RWPE2 (cell line): ENCODE data around the gene ADD1.
A peak's percentile ranks its signal among the peaks of the same experiment; 100 is the strongest.

Experiments
- ATAC-seq: fragments of 200-7000 bp; cut with Tn5 transposase; 3 replicates; pipeline ENCODE4 v1.9.1; 2021; ENCODE audit warnings: low read depth
- DNase-seq: peaks from one replicate; pipeline ENCODE4 v3.0.0-alpha.2; 2020; ENCODE audit warnings: low spot score
- H3K27ac ChIP-seq: fragments of 450-650 bp; 2 replicates; pipeline ENCODE4 v1.5.1; 2017; ENCODE audit warnings: mild to moderate bottlenecking; ENCODE audit not compliant: poor library complexity, severe bottlenecking
- H3K27me3 ChIP-seq: fragments of 250-450 bp; sonication (Bioruptor Pico); 2 replicates; pipeline ENCODE4 v1.5.1; 2021; ENCODE audit warnings: mild to moderate bottlenecking, moderate library complexity; ENCODE audit not compliant: insufficient read depth, poor library complexity, severe bottlenecking
- H3K36me3 ChIP-seq: fragments of 250-450 bp; sonication (Bioruptor Pico); 2 replicates; pipeline ENCODE4 v1.5.1; 2020; ENCODE audit warnings: low read depth, mild to moderate bottlenecking, moderate library complexity
- H3K4me1 ChIP-seq: fragments of 250-450 bp; sonication (Bioruptor Pico); 2 replicates; pipeline ENCODE4 v1.5.1; 2021; ENCODE audit warnings: mild to moderate bottlenecking, moderate library complexity; ENCODE audit not compliant: insufficient read depth, poor library complexity, severe bottlenecking
- H3K4me3 ChIP-seq: fragments of 250-450 bp; sonication (Bioruptor Pico); 2 replicates; pipeline ENCODE4 v1.5.1; 2021; ENCODE audit warnings: mild to moderate bottlenecking, moderate library complexity; ENCODE audit not compliant: severe bottlenecking
- H3K9me3 ChIP-seq: fragments of 250-450 bp; sonication (Bioruptor Pico); 2 replicates; pipeline ENCODE4 v1.5.1; 2021; ENCODE audit warnings: mild to moderate bottlenecking, moderate library complexity; ENCODE audit not compliant: severe bottlenecking
- TF ChIP-seq, protein P1 (sequence below): fragments of 450-650 bp; IDR thresholded peaks from one replicate; pipeline ENCODE4 v1.5.1; 2017; ENCODE audit warnings: mild to moderate bottlenecking, moderate library complexity; ENCODE audit not compliant: poor library complexity, severe bottlenecking

The ADD1 gene

DNA sequence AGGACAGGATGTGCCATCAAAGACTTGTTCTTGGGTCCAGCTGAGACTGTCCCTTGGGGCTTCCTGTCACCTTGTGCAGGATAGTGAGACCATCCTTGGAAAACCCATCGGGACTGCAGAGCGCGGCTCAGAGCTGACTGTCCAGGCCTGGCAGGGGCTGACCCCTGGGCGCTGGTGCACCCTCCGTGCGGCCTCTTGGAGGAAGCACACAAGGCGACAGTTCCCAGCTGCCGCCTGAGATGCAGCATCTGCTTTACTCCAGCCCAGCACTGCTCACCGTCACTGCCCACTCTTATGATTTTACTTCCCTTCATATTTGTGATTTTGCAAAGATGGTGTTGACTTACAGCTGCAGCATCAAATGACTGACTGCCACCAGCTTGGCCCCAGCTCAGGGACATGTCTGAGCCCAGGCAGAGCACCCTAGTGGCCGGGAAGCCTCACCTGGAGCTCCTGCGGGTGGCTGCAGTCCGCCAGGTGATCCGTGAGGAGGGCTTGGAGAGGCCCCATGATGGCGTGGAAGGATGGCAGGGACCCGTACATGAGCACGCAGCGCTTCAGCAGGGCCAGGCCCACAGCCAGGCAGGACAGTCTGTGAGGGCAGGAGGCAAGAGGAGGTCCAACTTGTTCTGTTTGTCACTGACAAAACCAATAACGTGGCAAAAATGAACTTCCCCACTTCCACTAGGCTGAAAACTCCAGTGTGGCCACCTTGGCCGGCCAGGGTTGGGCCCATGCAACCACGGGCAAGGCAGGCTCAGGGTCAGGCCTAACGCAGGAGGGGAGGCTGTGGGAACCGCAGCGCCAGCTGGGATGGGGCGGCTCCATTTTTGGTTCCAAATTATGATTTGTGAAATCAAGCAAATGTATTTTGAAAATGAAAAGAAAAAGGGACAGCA is 97.7 kb downstream of the ADD1 start:
- TF ChIP-seq, protein P1, sequence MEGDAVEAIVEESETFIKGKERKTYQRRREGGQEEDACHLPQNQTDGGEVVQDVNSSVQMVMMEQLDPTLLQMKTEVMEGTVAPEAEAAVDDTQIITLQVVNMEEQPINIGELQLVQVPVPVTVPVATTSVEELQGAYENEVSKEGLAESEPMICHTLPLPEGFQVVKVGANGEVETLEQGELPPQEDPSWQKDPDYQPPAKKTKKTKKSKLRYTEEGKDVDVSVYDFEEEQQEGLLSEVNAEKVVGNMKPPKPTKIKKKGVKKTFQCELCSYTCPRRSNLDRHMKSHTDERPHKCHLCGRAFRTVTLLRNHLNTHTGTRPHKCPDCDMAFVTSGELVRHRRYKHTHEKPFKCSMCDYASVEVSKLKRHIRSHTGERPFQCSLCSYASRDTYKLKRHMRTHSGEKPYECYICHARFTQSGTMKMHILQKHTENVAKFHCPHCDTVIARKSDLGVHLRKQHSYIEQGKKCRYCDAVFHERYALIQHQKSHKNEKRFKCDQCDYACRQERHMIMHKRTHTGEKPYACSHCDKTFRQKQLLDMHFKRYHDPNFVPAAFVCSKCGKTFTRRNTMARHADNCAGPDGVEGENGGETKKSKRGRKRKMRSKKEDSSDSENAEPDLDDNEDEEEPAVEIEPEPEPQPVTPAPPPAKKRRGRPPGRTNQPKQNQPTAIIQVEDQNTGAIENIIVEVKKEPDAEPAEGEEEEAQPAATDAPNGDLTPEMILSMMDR, result no peak
- Histone ChIP-seq H3K9me3 (no peaks in the 10 kb centered on the region), H3K36me3 (peaks cover 84% of the 10 kb centered on the region), H3K4me3 (no peak overlapping the region), H3K27me3 (no peaks in the 10 kb centered on the region), H3K4me1 (peaks cover 16% of the 10 kb centered on the region), H3K27ac (no peak overlapping the region)
- ATAC-seq (no peak), DNase-seq (peak; percentile 52)

DNA sequence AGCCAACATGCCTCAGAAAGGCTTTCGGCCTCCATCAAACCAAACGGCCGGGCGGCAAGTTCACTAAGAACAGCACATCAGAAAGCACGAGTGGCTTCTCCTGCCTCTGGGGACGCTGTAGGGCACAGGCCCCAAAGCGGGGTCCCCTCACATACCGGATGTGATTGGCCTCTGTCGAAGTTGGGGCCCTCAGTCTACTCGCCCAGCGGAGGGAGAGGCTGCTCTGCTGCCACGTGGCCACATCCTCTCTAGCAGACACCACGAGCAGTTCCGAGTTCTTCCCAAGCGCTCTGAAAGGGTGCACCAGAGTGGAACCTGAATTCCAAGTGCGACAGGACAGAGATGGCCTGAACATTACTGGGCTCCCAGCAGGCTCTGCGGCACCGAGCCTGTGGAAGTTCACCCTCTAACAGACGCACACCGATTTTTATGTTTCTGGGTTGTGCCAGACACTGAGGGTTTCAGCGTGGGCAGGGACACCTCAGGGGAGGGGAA is 98.4 kb downstream of the ADD1 start:
- Histone ChIP-seq H3K4me3 (no peak overlapping the region), H3K4me1 (peaks cover 9% of the 10 kb centered on the region), H3K27ac (no peak overlapping the region), H3K36me3 (peaks cover 91% of the 10 kb centered on the region), H3K27me3 (no peaks in the 10 kb centered on the region), H3K9me3 (no peaks in the 10 kb centered on the region)
- TF ChIP-seq, protein P1, result no peak
- DNase-seq, result no peak
- no peak for ATAC-seq

DNA sequence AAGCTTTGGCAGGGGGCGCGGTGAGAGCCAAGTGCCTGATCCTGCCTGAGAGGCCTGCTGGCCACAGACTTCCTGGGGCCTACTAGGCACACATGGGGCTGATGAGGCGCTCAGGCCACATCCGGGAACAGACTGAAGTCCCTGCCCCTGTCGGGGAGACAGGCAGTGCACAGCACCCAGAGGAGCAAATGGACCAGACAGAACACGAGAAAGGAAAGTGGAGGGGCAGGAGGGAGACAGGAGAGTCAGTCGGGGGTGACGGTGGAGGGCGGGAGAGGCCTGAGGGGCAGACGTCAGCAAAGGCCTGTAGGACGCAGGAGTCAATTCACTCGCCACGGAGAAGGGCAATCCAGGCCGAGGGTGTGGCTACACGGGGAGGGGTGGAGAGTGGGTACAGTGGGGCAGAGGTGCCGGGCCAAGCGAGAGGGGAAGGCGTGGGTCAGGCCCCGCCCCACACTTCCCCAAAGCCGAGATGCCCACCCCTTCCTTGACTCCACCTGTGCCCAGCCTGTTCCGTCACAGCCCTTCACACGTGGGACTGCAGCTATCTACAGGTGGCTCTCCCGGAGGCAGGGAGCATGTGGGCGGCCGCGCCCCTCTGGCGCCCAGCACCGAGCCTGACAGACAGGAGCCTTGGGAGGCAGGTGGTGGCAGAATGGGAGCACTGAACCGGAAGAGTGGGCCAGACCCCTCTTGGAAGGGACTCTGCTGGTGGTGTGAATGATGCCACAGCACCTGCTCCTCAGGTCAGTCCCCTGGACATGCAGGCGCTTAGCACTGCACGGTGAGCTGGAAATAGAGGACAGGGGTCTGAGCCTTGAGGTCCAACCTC is 99.1 kb downstream of the ADD1 start:
- TF ChIP-seq, protein P1, result no peak
- Histone ChIP-seq H3K4me3 (no peak overlapping the region), H3K36me3 (peaks cover 95% of the 10 kb centered on the region), H3K4me1 (peaks cover 4% of the 10 kb centered on the region), H3K27me3 (no peaks in the 10 kb centered on the region), H3K27ac (no peak overlapping the region), H3K9me3 (no peaks in the 10 kb centered on the region)
- ATAC-seq, result peak; percentile 2; the same call in 2 of the 3 replicates
- peak; percentile 55 for DNase-seq

DNA sequence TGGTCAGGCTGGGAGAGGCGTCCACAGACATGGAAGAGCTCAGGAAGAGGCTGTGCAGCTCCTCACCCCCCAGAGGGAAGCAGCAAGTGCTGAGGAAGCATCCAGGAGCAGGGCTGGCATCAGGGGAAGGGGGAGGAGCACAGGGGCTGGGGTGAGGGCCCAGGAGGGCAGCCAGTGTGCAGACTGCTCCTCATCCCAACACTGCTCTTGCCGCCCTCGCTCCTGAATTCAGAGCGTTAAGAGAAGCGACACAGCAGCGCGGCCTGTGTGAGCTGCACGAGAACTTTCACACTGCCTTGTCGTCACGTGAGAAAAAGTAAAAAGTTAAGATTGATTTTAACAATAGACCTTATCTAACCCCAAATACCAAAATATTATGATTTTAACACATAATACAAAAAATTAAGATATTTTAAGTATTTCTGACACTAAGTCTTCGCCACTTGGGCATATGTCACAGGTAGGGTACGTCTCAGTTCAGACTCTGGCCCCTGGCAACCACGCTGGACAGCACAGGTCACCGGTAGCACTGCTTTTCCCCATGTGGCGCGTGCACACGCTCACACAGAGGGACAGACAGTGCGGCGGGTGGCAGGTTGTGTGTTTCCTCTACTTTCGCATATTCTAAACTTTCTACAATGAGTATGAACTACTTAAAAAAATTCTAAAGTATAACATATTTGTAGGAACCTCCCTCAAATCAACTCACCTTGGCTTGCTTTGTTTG is 99.9 kb downstream of the ADD1 start:
- TF ChIP-seq, protein P1, result no peak
- Histone ChIP-seq H3K4me3 (no peak overlapping the region), H3K9me3 (no peaks in the 10 kb centered on the region), H3K36me3 (peaks cover 95% of the 10 kb centered on the region), H3K27me3 (no peaks in the 10 kb centered on the region), H3K27ac (no peak overlapping the region), H3K4me1 (no peaks in the 10 kb centered on the region)
- ATAC-seq (peak; percentile 2; the same call in 2 of the 3 replicates), DNase-seq (no peak)
